ENCODE results near the gene SLC35E4.

- TF ChIP-seq POLR2AphosphoS5 (IDR thresholded peaks at IDR 0.05): no peak
- no peak for TF ChIP-seq POLR2A (IDR thresholded peaks at IDR 0.05; ENCODE audit: low read depth)
- no peak for TF ChIP-seq CTCF (IDR thresholded peaks at IDR 0.05)
- no peak for TF ChIP-seq EP300 (IDR thresholded peaks at IDR 0.05)
These were observed 22.8 kb upstream of the SLC35E4 start for GRCh38 chr22:30612789-30613188.
